GM21737 (cell line): ENCODE data around the gene LHFPL5.

Source experiments
- ATAC-seq: cut with Tn5 transposase; IDR thresholded peaks from one replicate; pipeline ENCODE4 v1.9.1; 2021; ENCODE audit warnings: mild to moderate bottlenecking, moderate library complexity; ENCODE audit not compliant: unreplicated experiment

Gene LHFPL5

DNA sequence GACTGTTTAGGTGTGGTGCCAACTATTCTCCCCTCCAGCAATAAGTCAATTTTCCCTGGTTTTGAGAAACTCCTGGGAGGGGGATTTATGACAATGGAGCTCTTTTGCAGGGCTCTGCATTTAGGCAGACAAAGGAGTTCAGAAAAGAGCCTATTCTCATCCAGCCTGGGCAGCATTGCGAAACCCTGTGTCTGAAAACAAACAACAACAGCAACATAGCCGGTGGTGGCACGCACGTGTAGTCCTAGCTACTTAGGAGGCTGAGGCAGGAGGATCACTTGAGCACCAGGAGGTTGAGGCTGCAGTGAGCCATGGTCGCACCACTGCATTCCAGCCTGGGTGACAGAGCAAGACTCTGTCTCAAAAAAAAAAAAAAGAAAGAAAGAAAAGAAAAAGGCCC lies 14.5 kb upstream of the LHFPL5 start:
- no peak for ATAC-seq

DNA sequence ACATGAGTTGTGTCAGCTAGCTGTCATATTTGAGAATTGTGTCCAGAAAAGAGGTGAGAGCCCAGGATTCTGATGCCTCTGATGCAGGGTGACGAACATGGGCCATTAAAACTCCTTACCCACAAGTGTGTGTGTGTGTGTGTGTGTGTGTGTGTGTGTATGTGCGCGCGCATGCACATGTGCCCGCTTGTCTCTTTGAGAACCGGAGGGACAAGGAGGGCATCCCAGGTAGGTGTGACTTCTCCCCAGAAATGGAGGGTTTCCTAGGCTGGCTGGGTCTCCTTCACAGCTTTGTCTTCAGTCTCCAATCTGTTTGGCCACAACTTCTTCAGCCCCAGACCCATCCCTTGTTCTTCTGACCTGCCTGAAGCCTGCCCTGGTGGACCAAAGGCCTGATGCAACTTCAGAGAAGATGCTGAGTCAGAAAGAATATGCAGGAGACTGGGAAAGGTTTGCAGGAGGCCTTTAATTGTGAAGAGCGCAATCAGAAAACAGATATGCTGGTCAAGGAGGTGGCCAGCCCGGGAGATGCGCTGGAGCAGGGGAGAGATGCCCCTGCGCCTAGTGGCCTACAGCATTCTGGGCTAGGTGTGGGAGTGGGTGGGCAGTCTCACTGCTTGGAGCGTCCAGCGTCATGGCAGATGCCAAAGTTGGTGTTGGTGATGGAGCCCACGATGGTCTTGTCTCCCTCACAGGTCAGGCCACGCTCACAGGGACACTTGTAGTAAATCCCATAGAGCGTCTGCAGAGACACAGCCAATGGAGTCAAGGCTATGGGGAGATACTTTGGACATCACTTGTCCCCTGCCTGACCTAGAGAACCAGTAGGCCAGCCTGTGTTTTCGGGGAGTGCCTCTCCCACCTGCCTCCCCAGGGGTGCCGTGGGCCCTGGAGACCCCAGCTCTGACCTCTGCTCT lies 10.4 kb upstream of the LHFPL5 start:
- no peak for ATAC-seq

DNA sequence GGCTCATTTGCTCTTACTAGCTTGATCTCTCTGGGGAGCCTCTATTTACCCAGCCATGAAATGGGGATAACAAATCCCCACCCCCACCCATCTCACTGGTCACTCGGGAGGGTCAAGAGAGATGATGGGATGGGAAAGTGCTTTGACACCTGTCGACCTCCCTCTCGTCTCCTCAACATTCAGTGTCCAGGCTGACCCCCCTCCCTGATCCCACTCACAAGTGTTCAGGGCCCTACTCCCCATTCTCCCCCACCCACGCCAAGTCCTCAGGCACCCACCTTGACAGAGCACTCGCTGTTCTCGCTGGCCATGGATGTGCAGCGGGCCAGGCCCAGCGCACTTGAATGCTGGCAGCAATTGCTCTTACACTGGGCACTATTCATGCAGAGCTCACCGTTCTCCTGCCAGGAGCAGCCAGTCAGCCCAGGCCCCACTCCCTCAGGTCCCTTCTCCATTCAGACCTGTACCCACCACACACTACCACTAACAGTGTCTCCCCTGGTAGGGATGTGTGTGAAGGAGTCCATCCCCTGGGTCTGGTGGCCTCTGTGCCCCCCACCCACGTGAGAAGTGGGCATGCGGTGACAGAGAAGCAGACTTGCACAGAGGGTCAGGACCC lies 9.6 kb upstream of the LHFPL5 start:
- no peak for ATAC-seq

DNA sequence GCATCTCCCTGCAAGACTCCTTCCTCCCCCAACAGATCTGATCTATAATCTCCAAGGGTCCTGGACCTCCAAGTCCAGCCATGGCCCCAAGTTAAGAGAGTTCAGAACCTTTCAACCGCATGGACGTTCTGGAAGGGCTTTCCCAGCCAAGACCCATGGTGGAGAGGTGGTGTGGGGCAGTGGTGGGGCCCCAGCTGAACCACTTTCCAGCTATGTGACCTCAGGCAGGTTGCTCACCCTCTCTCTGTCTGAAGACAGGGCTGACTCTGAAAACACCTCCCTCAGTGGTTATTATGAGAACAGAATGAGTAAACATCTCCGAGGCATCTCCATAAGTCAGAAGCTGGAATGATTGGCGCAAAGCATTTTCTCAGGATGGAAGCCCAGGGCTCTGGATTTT lies 8.9 kb upstream of the LHFPL5 start:
- no peak for ATAC-seq

DNA sequence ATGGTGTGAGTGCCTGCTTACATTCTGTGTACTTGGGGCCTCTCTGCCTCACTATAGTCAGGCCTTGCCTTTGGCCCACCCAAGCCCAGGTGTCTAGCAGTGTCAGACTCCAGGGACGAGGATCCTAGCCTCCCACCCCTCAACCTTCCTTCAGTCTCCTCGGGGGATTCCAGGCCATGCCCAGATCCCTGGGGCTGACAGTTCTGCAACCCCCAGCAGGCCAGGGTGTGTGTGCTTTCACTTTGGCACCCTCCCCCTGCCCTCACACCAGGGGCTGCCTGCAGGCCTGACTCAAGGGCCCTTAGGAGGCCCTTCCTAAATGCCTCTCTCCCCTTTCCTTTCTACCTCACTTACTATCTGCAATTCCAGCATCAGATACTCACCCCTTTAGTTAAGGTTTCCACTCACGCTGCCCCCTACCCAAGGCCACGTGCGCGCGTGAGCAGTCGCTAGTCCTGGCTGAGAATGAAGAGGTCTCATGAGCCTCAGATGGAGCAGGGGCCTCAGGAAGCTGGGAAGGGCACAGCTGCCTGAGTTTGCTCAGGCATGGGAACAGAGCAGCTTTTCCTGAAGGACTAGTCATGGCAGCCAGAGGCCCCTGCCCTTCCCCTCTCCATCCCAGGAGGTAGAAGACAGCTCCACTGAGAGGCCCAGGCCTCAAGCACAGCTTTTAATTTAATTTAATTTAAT lies 7.2 kb upstream of the LHFPL5 start:
- no peak for ATAC-seq

GRCh38 chr6:35798706-35799105 lies 6.4 kb upstream of the LHFPL5 start:
- ATAC-seq = no peak

DNA sequence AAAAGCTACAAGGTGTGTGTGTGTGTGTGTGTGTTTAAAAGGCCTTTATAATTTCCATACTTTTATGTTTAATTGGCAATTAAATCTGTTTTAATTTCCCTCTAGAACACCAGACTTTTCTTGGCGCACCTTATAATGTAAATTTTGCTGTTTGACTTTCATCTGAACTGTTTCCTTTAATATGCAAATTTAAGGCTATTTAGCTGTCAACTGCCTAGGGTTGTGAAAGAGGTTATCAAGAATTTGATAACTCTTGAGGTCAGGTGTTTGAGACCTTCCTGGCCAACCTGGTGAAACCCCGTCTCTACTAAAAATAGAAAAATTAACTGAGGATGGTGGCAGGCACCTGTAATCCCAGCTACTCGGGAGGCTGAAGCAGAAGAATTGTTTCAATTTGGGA lies 4.0 kb upstream of the LHFPL5 start:
- no peak for ATAC-seq

DNA sequence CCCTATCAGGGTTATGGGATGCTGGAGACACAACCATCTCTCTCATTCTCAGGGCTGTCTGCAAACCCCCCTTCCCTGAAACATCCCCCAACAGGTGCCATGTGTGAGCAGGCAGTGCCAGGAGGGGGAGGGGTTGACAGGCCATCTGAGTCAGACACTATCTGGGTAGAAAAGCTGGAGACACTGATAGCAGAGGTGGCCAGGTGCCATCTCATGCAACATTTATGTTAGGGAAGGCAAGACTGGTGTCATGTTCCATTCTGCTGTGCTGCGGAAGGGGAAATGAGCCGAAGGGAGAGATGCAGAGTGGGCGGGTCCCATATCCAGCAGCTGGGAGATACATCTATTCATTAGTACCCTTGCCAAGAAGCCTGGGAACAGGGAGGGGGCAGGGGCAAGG lies 3.5 kb downstream of the LHFPL5 start:
- ATAC-seq = no peak

DNA sequence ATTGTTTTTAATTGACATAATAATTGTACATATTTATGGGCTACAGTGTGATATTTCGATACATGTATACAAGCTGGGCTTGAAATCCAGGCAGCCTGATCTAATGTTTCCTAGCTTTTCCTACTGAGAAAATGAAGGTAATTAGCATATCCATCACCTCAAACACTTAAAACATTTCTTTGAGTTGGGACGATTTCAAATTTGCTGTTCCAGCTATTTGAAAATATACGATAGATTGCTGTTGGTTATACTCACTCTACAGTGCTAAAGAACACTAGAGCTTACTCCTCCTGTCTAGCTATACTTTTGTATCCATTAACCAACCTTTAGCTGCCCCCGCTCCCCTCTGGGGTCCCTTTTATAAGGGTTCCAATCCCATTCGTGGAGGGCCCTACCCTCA lies 4.7 kb downstream of the LHFPL5 start:
- no peak for ATAC-seq

- no peak for ATAC-seq
These were observed 6.0 kb downstream of the LHFPL5 start for GRCh38 chr6:35810971-35811698.

- no peak for ATAC-seq
These were observed 6.5 kb downstream of the LHFPL5 start for GRCh38 chr6:35811699-35811995.

DNA sequence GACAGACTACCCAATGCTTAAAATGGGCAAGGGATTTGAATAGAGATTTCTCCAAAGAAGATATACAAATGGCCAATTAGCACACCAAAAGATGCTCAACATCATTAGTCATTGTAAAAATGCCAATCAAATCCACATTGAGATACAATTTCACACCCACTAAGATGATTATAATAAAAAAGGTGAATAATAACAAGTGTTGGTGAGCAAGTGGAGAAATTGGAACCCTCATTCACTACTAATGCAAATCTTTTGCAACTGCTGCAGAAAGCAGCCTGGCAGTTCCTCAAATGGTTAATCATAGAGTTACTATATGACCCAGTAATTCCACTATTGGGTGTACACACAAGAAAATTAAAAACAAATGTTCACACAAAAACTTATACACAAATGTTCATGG lies 12.4 kb downstream of the LHFPL5 start:
- no peak for ATAC-seq

- no peak for ATAC-seq
These were observed 18.4 kb downstream of the LHFPL5 start for GRCh38 chr6:35823601-35824000.

DNA sequence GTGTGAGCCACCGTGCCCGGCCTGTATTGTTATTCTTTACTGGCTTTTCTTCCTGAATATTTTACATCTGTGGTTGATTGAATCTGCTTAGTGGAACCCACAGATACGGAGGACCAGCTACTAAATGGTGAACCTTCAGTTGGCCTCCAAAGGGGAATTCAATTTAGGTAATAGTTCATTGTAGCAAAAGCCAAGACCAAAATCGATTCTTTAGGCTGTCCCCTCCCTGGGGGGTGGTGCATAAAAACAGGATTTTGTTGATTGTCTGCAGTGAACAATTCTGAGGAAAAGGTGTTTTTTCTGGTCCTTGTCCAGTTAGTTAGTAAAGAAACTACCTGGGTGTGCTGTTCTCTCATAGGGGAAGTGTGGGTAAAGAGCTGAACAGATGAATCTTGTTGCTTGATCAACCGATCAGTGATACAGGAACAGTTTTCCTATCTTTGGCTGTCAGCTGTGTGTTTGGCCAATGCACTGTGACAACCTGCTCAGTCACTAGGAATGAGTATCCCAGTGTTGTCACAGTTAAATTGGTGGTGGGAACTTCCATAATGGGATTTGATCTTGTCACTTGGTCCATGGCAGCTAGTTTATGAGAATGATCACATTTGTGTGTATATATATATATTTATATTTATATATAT lies 19.5 kb downstream of the LHFPL5 start:
- no peak for ATAC-seq

DNA sequence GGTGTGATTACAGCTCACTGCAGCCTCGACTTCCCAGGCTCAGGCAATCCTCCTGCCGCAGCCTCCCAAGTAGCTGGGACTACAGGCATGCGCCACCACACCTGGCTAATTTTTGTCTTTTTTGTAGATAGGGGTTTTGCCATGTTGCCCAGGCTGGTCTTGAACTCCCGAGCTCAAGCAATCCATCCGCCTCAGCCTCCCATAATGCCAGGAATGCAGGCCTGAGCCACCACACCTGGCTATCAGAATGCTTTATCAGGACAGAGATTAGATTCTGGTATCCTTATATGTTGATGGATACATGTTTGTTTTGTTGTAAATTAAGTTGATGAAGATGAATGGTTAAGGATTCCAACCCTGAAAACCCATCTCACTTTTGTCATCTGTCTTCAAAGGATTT lies 24.2 kb downstream of the LHFPL5 start:
- no peak for ATAC-seq

- no peak for ATAC-seq
These were observed 26.3 kb downstream of the LHFPL5 start for GRCh38 chr6:35831257-35832007.

- ATAC-seq = no peak
These were observed 28.4 kb downstream of the LHFPL5 start for GRCh38 chr6:35833536-35833935.

- no peak for ATAC-seq
These were observed 33.9 kb downstream of the LHFPL5 start for GRCh38 chr6:35839019-35839418.

GRCh38 chr6:35842381-35842780 lies 37.2 kb downstream of the LHFPL5 start:
- ATAC-seq = no peak

DNA sequence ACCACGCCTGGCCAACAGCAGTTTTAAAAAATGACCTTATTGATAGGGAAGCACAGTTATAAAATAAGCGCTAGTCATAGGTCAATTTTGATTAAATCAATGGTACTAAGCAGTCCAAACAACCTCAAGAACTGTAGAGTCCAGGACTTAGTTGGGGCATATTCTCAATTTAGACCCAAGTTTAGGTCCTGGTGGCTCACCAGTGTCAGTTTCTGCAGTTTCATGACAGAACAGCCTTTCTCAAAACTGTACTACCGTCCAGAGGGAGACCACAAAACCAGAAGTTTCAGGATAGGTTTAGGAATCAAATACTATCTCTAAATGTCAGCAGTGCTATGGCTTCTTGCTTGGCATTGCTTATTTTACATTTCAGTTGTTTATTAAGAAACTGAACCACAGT lies 39.1 kb downstream of the LHFPL5 start:
- ATAC-seq = no peak
